ENCODE data around the gene NCL. TPM values are rescaled to one million over a fixed set of nuclear protein-coding genes. Genes with fewer than 3 reads are reported as not detected.

Gene NCL, protein sequence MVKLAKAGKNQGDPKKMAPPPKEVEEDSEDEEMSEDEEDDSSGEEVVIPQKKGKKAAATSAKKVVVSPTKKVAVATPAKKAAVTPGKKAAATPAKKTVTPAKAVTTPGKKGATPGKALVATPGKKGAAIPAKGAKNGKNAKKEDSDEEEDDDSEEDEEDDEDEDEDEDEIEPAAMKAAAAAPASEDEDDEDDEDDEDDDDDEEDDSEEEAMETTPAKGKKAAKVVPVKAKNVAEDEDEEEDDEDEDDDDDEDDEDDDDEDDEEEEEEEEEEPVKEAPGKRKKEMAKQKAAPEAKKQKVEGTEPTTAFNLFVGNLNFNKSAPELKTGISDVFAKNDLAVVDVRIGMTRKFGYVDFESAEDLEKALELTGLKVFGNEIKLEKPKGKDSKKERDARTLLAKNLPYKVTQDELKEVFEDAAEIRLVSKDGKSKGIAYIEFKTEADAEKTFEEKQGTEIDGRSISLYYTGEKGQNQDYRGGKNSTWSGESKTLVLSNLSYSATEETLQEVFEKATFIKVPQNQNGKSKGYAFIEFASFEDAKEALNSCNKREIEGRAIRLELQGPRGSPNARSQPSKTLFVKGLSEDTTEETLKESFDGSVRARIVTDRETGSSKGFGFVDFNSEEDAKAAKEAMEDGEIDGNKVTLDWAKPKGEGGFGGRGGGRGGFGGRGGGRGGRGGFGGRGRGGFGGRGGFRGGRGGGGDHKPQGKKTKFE
- 131 and 231 TPM in 2 replicates for total RNA-seq

DNA sequence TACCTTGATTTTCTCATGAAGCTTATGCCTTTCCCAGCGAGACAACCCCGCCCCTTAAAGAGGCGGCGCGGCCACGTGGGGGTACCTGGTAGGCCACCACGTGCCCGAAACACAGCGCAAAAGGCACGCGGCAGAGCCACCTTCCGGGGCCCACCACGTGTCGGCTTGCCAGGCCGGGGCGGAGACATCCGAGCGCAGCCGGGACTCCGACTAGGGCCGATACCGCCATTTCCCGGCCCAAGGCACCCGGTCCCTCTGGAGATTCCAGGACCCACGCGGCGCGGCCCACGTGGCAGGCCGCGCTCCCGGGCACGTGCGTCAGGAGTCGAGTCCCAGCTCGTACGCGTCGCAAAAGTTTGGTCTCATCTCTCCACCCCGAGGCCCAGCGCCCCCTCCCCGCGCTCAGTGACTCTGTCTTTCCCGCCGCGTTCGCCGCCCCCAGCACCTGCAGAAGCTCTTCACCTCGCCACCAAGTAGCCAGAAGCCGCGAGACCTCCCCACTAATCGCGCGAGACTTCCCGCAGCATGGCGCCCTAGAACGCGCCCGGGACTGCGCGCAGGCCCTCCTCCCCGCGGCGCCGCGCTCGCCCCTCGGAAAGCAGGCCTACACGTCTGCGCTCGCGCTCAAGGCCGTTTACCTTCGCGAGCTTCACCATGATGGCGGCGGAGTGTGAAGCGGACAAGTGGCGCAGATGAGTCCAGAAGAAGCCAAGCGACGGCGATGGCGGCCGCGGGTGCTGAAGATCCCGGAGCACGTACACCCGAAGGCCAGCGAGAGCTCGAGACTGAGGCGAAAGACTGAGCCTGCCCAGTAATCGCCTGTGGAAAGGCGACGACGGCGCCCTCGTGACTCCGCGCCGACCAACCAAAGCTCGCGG lies at the start of gene NCL:
Gene NCL, minus strand, starts transcription at position 787 of the 878 bp plus-strand sequence. Its CDS starts 131 bp downstream, at position 656.

Other genes with a start within 250 kb of the NCL start
- gene B3GNT7, start 68.8 kb downstream of the NCL start, total RNA-seq = 10.7 and 13.0 TPM in 2 replicates
- 0.11 TPM in 1 of 2 replicates, not detected in the other for gene NMUR1, start 66.0 kb upstream of the NCL start, total RNA-seq
- gene TEX44, start 128.4 kb upstream of the NCL start, total RNA-seq = not detected in 2 replicates
- gene PTMA, start 244.0 kb upstream of the NCL start, total RNA-seq = 968 and 1,468 TPM in 2 replicates